NCI-H345 treated with DMSO at 0.1 percent for 48 hours (cell line): ENCODE data around the gene SNAPC1.

ENCODE experiments used
- DNase-seq: peaks from one replicate; lab custom pipeline; 2025; ENCODE audit not compliant: unreplicated experiment; lab: John Stamatoyannopoulos, UW

SNAPC1 gene

GRCh38 chr14:61811882-61812346 lies 49.7 kb downstream of the SNAPC1 start:
- no peak for DNase-seq

- DNase-seq, result no peak
Measured at GRCh38 chr14:61812347-61813095, 50.3 kb downstream of the SNAPC1 start, which contains the start of gene SYT16. TSS of gene SYT16 (plus strand) at chr14:61812703.

GRCh38 chr14:61813096-61813606 lies 50.9 kb downstream of the SNAPC1 start:
- no peak for DNase-seq

- DNase-seq, result no peak
Measured at GRCh38 chr14:61822458-61822857, 60.2 kb downstream of the SNAPC1 start.

- DNase-seq, result no peak
Measured at GRCh38 chr14:61832783-61833182, 70.6 kb downstream of the SNAPC1 start.

GRCh38 chr14:61836184-61836583 lies 74.0 kb downstream of the SNAPC1 start:
- no peak for DNase-seq

- no peak for DNase-seq
Measured at GRCh38 chr14:61836807-61837206, 74.6 kb downstream of the SNAPC1 start.

GRCh38 chr14:61837336-61838229 lies 75.4 kb downstream of the SNAPC1 start:
- DNase-seq, result peak; percentile 56

- no peak for DNase-seq
Measured at GRCh38 chr14:61838661-61839245, 76.5 kb downstream of the SNAPC1 start.

- no peak for DNase-seq
Measured at GRCh38 chr14:61839507-61839906, 77.3 kb downstream of the SNAPC1 start.

- no peak for DNase-seq
Measured at GRCh38 chr14:61841145-61841544, 78.9 kb downstream of the SNAPC1 start.
